GM19397 (cell line): ENCODE measurements around the gene COPS6.

ENCODE experiments used
- ATAC-seq: cut with Tn5 transposase; IDR thresholded peaks from one replicate; pipeline ENCODE4 v1.9.1; 2021; ENCODE audit warnings: mild to moderate bottlenecking, moderate library complexity; ENCODE audit not compliant: unreplicated experiment

Gene COPS6

GRCh38 chr7:100088621-100089457 lies at the start of gene COPS6:
Gene COPS6, plus strand, starts transcription at chr7:100088969. Its CDS starts 22 bp downstream, at chr7:100088991.
- ATAC-seq, result no peak

- ATAC-seq, result no peak
Measured at GRCh38 chr7:100040575-100040974, 48.2 kb upstream of the COPS6 start.

GRCh38 chr7:100044718-100045117 lies 44.1 kb upstream of the COPS6 start:
- no peak for ATAC-seq

GRCh38 chr7:100048680-100049079 lies 40.1 kb upstream of the COPS6 start:
- ATAC-seq, result no peak

- ATAC-seq, result peak; percentile 85
Measured at GRCh38 chr7:100049441-100050291, 39.1 kb upstream of the COPS6 start, which contains the start of gene ZSCAN21. Gene ZSCAN21, plus strand, starts transcription at chr7:100049774. Its CDS starts 7,233 bp downstream, at chr7:100057007.

- ATAC-seq, result no peak
Measured at GRCh38 chr7:100051611-100052010, 37.2 kb upstream of the COPS6 start.

- ATAC-seq, result no peak
Measured at GRCh38 chr7:100053215-100053614, 35.6 kb upstream of the COPS6 start.

- no peak for ATAC-seq
Measured at GRCh38 chr7:100057006-100057405, 31.8 kb upstream of the COPS6 start.

- ATAC-seq, result no peak
Measured at GRCh38 chr7:100059251-100059739, 29.5 kb upstream of the COPS6 start.

GRCh38 chr7:100061518-100062193 lies 27.1 kb upstream of the COPS6 start:
- ATAC-seq, result no peak

- ATAC-seq, result no peak
Measured at GRCh38 chr7:100063376-100063775, 25.4 kb upstream of the COPS6 start.

- ATAC-seq, result no peak
Measured at GRCh38 chr7:100064162-100064561, 24.6 kb upstream of the COPS6 start.

GRCh38 chr7:100065452-100066186 lies 23.1 kb upstream of the COPS6 start:
- ATAC-seq, result no peak

GRCh38 chr7:100066953-100067352 lies 21.8 kb upstream of the COPS6 start:
- ATAC-seq, result no peak

- ATAC-seq, result no peak
Measured at GRCh38 chr7:100069991-100070390, 18.8 kb upstream of the COPS6 start.

GRCh38 chr7:100071018-100071723 lies 17.6 kb upstream of the COPS6 start:
- ATAC-seq, result no peak

GRCh38 chr7:100072462-100072861 lies 16.3 kb upstream of the COPS6 start:
- no peak for ATAC-seq

- ATAC-seq, result no peak
Measured at GRCh38 chr7:100074841-100075240, 13.9 kb upstream of the COPS6 start.

GRCh38 chr7:100075418-100075817 lies 13.4 kb upstream of the COPS6 start:
- ATAC-seq, result no peak

- ATAC-seq, result no peak
Measured at GRCh38 chr7:100077205-100077604, 11.6 kb upstream of the COPS6 start.
